GM19438 (cell line): Measurements from ENCODE around the gene MAPRE2.

Source experiments
- ATAC-seq: cut with Tn5 transposase; IDR thresholded peaks from one replicate; pipeline ENCODE4 v1.9.1; 2021; ENCODE audit warnings: low read depth; ENCODE audit not compliant: unreplicated experiment

Gene MAPRE2

GRCh38 chr18:35117951-35118411 lies 76.8 kb downstream of the MAPRE2 start:
- ATAC-seq: no peak

- no peak for ATAC-seq
These were observed 77.4 kb downstream of the MAPRE2 start for GRCh38 chr18:35118641-35119040.

GRCh38 chr18:35121038-35121437 lies 79.8 kb downstream of the MAPRE2 start:
- no peak for ATAC-seq

GRCh38 chr18:35121531-35121930 lies 80.3 kb downstream of the MAPRE2 start:
- no peak for ATAC-seq

GRCh38 chr18:35122586-35123224 lies 81.5 kb downstream of the MAPRE2 start:
- ATAC-seq: peak; percentile 95

- ATAC-seq: no peak
These were observed 82.6 kb downstream of the MAPRE2 start for GRCh38 chr18:35123811-35124210.

- no peak for ATAC-seq
These were observed 86.0 kb downstream of the MAPRE2 start for GRCh38 chr18:35127201-35127600.

GRCh38 chr18:35128675-35129074 lies 87.5 kb downstream of the MAPRE2 start:
- no peak for ATAC-seq

- ATAC-seq: no peak
These were observed 89.0 kb downstream of the MAPRE2 start for GRCh38 chr18:35130236-35130635.

- ATAC-seq: no peak
These were observed 90.3 kb downstream of the MAPRE2 start for GRCh38 chr18:35131387-35132020.

GRCh38 chr18:35132021-35132902 lies 91.0 kb downstream of the MAPRE2 start:
- ATAC-seq: no peak

GRCh38 chr18:35134190-35134730 lies 93.0 kb downstream of the MAPRE2 start:
- ATAC-seq: no peak

GRCh38 chr18:35134791-35135531 lies 93.7 kb downstream of the MAPRE2 start:
- no peak for ATAC-seq

GRCh38 chr18:35136248-35136647 lies 95.0 kb downstream of the MAPRE2 start:
- ATAC-seq: no peak

GRCh38 chr18:35136885-35137284 lies 95.7 kb downstream of the MAPRE2 start:
- ATAC-seq: no peak

GRCh38 chr18:35137632-35138031 lies 96.4 kb downstream of the MAPRE2 start:
- no peak for ATAC-seq

- no peak for ATAC-seq
These were observed 97.6 kb downstream of the MAPRE2 start for GRCh38 chr18:35138773-35139172.

GRCh38 chr18:35139517-35139916 lies 98.3 kb downstream of the MAPRE2 start:
- no peak for ATAC-seq

- ATAC-seq: no peak
These were observed 99.9 kb downstream of the MAPRE2 start for GRCh38 chr18:35141077-35141476.

- ATAC-seq: no peak
These were observed 100.5 kb downstream of the MAPRE2 start for GRCh38 chr18:35141567-35142274.
